Tibial artery (tissue), 4 donors: ENCODE measurements around the gene KIF26B.
A peak's percentile ranks its signal among the peaks of the same experiment; 100 is the strongest.

Source experiments
- DNase-seq, 2 donors: peaks; one replicate each; pipeline ENCODE4 v3.0.0-alpha.2; 2019
- H3K27ac ChIP-seq, 2 donors: fragments of 200-600 bp; sonication (generic) in 1 of 2; 1 replicate in 1 of 2; 2 replicates in 1 of 2; pipeline ENCODE4 v1.5.1; 2018 to 2019; ENCODE audit warnings: mild to moderate bottlenecking in 1 of 2
- H3K27me3 ChIP-seq, 2 donors: fragments of 200-600 bp; sonication (generic) in 1 of 2; one replicate each; pipeline versions ENCODE4 v1.5.1 to v1.6.0; 2016 to 2019
- H3K36me3 ChIP-seq, 3 donors: fragments of 200-600 bp; sonication (generic) in 2 of 3; one replicate each; pipeline ENCODE4 v1.5.1; 2016 to 2019; ENCODE audit warnings: mild to moderate bottlenecking in 2 of 3
- H3K4me1 ChIP-seq, 4 donors: fragments of 200-600 bp; sonication (generic) in 2 of 4; 1 replicate in 3 of 4; 2 replicates in 1 of 4; pipeline ENCODE4 v1.5.1; 2016 to 2019
- H3K4me3 ChIP-seq, 2 donors: fragments of 200-600 bp; sonication (generic) in 1 of 2; 1 replicate in 1 of 2; 2 replicates in 1 of 2; pipeline ENCODE4 v1.5.1; 2018 to 2019; ENCODE audit warnings: mild to moderate bottlenecking in 2 of 2
- H3K9me3 ChIP-seq, 3 donors: fragments of 200-600 bp; sonication (generic) in 1 of 3; one replicate each; pipeline ENCODE4 v1.5.1; 2016 to 2019
- CTCF ChIP-seq, 2 experiments: fragments of 200-600 bp in 1 of 2; fragments of 450-650 bp in 1 of 2; IDR thresholded peaks; one replicate each; pipeline ENCODE4 v1.5.1; 2017 to 2019; ENCODE audit warnings: antibody characterized with exemption in 2 of 2, mild to moderate bottlenecking in 1 of 2, moderate library complexity in 1 of 2
- intact Hi-C: fragments of 100-400 bp; cut with DNase I; formaldehyde crosslinking; loops from one replicate; pipeline ENCODE4 v1.15.0; 2023; ENCODE audit warnings: low total_unique reads

KIF26B gene

GRCh38 chr1:245133995-245134715 lies 20.6 kb upstream of the KIF26B start:
- DNase-seq = peak in 1 of 2 donors; percentile 34
- intact Hi-C loops = no loop called here
- no peaks in the 10 kb centered on the region for H3K4me1 ChIP-seq
- H3K27ac ChIP-seq = no peak overlapping the region
- no peaks in the 10 kb centered on the region for H3K9me3 ChIP-seq
- no peak overlapping the region for H3K4me3 ChIP-seq
- peaks cover 0 to 22% of the 10 kb centered on the region in 2 donors for H3K27me3 ChIP-seq
- TF ChIP-seq CTCF (IDR thresholded peaks at IDR 0.05) = no peak
- H3K36me3 ChIP-seq = no peaks in the 10 kb centered on the region

DNA sequence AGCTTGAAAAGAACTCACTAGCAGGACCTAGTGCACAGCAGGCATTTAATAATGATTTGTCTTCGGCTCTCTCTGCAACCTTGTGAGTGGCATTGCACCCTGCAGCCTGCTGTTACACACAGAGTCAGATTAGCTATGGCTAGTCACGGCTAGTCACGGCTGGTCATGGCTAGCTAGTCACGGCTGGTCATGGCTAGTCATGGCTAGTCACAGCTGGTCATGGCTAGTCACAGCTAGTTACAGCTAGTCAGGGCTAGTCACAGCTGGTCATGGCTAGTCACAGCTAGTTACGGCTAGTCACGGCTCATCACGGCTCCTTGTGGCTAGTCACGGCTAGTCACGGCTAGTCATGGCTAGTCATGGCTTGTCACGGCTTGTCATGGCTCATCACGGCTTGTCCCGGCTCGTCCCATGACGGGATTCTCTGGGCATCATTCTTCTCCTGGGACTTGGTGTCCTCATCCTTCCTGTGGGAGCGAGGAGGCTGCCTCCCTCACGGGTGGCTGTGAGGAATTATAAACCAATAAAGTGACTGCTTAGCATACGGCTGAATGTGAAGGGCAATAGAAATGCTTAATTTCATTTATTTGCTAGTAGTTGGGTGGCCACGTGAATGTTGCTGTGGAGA lies 12.5 kb upstream of the KIF26B start:
- Histone ChIP-seq H3K9me3 (no peaks in the 10 kb centered on the region), H3K27ac (no peak overlapping the region), H3K4me1 (no peaks in the 10 kb centered on the region), H3K27me3 (no peaks in the 10 kb centered on the region), H3K36me3 (no peaks in the 10 kb centered on the region), H3K4me3 (no peak overlapping the region)
- no peak for TF ChIP-seq CTCF (IDR thresholded peaks at IDR 0.05)
- peak in 1 of 2 donors; percentile 34 for DNase-seq
- intact Hi-C loops = no loop called here

- no peak for TF ChIP-seq CTCF (IDR thresholded peaks at IDR 0.05)
- Histone ChIP-seq H3K36me3 (no peaks in the 10 kb centered on the region), H3K4me3 (no peak overlapping the region), H3K9me3 (no peaks in the 10 kb centered on the region), H3K27ac (no peak overlapping the region), H3K4me1 (no peaks in the 10 kb centered on the region), H3K27me3 (peaks cover 0 to 2% of the 10 kb centered on the region in 2 donors)
- intact Hi-C loops = no loop called here
- DNase-seq = peak in 1 of 2 donors; percentile 32
Measured at GRCh38 chr1:245142976-245143375, 11.8 kb upstream of the KIF26B start.

DNA sequence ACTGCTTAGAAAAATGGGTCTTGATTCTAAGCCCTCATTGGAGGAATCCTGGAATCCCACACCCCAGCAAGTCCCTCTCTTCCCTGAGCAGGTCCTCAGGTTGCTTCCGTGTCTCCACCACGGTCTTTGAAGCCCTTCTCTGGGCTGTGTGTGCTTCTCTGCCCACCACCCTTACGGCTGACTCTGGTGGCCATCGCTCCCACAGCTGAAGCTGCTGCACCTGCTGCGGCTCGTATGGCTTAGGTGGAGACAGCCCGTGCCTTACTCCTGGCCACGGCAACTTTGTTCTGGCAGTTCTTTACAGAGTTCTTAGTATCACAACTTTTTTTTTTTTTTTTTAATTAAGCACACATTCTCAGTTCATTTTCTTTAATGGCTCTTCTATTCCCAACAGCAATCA lies 10.9 kb upstream of the KIF26B start:
- no peaks in the 10 kb centered on the region for H3K4me1 ChIP-seq
- no peak overlapping the region for H3K27ac ChIP-seq
- peaks cover 0 to 6% of the 10 kb centered on the region in 2 donors for H3K27me3 ChIP-seq
- H3K4me3 ChIP-seq = no peak overlapping the region
- intact Hi-C loops = no loop called here
- H3K36me3 ChIP-seq = no peaks in the 10 kb centered on the region
- TF ChIP-seq CTCF (IDR thresholded peaks at IDR 0.05) = no peak
- peak in 1 of 2 donors; percentile 21 for DNase-seq
- H3K9me3 ChIP-seq = no peaks in the 10 kb centered on the region

DNA sequence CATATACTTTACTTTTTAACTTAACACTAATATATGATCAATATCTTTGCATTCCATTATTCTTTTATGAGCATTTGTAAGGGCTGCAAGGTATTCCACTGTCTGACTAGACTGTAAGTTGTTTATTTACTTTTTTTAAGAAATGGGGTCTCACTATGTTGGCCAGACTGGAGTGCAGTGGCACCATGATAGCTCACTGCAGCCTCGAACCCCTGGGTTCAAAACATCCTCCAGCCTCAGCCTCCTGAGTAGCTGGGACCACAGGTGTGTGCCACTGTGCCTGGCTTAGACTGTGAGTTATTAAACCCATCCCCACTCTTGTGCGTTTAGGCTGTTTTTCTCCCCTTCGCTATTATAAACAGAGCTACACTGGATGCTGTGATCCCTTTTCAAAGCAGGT lies 6.7 kb upstream of the KIF26B start:
- no peak overlapping the region for H3K27ac ChIP-seq
- peaks cover 0 to 2% (median under 1%) of the 10 kb centered on the region in 4 donors for H3K4me1 ChIP-seq
- intact Hi-C loops = no loop called here

More for the DNA sequence above, 6.7 kb upstream of the KIF26B start:
- no peak for DNase-seq
- Histone ChIP-seq H3K27me3 (peaks cover 0 to 20% of the 10 kb centered on the region in 2 donors), H3K4me3 (no peak overlapping the region), H3K9me3 (no peaks in the 10 kb centered on the region), H3K36me3 (no peaks in the 10 kb centered on the region)
- TF ChIP-seq CTCF (IDR thresholded peaks at IDR 0.05) = no peak
